ENCODE measurements around the gene SHROOM2.
"Not testable (repeated sequence)": the region's sequence is repeated elsewhere in the genome, so short reads cannot be mapped to it uniquely, and the experiment has no call there.

The SHROOM2 gene

GRCh38 chrX:9829308-9830267, 43.4 kb downstream of the SHROOM2 start:
- no peak for DNase-seq (ENCODE audit: low read depth in 1 of 2, low spot score in 1 of 2)

GRCh38 chrX:9832811-9833210, 46.6 kb downstream of the SHROOM2 start:
- DNase-seq (ENCODE audit: low read depth in 1 of 2, low spot score in 1 of 2) = no peak

- DNase-seq (ENCODE audit: low read depth in 1 of 2, low spot score in 1 of 2) = no peak
Measured at GRCh38 chrX:9835585-9836210, 49.5 kb downstream of the SHROOM2 start.

- DNase-seq (ENCODE audit: low read depth in 1 of 2, low spot score in 1 of 2) = no peak
Measured at GRCh38 chrX:9842541-9842940, 56.3 kb downstream of the SHROOM2 start.

- no peak for DNase-seq (ENCODE audit: low read depth in 1 of 2, low spot score in 1 of 2)
Measured at GRCh38 chrX:9844936-9845577, 58.8 kb downstream of the SHROOM2 start.

GRCh38 chrX:9845578-9845952, 59.3 kb downstream of the SHROOM2 start:
- DNase-seq (ENCODE audit: low read depth in 1 of 2, low spot score in 1 of 2) = no peak

- no peak for DNase-seq (ENCODE audit: low read depth in 1 of 2, low spot score in 1 of 2)
Measured at GRCh38 chrX:9846631-9847030, 60.4 kb downstream of the SHROOM2 start.

GRCh38 chrX:9847071-9847470, 60.8 kb downstream of the SHROOM2 start:
- DNase-seq (ENCODE audit: low read depth in 1 of 2, low spot score in 1 of 2) = no peak

- no peak for DNase-seq (ENCODE audit: low read depth in 1 of 2, low spot score in 1 of 2)
Measured at GRCh38 chrX:9848718-9849479, 62.7 kb downstream of the SHROOM2 start.

GRCh38 chrX:9851890-9852289, 65.7 kb downstream of the SHROOM2 start:
- DNase-seq (ENCODE audit: low read depth in 1 of 2, low spot score in 1 of 2) = no peak

GRCh38 chrX:9853307-9853706, 67.1 kb downstream of the SHROOM2 start:
- no peak for DNase-seq (ENCODE audit: low read depth in 1 of 2, low spot score in 1 of 2)

- DNase-seq (ENCODE audit: low read depth in 1 of 2, low spot score in 1 of 2) = no peak
Measured at GRCh38 chrX:9855561-9856283, 69.5 kb downstream of the SHROOM2 start.

- DNase-seq (ENCODE audit: low read depth in 1 of 2, low spot score in 1 of 2) = no peak
Measured at GRCh38 chrX:9856588-9856987, 70.4 kb downstream of the SHROOM2 start.

- no peak for DNase-seq (ENCODE audit: low read depth in 1 of 2, low spot score in 1 of 2)
Measured at GRCh38 chrX:9857575-9858474, 71.6 kb downstream of the SHROOM2 start.

GRCh38 chrX:9858684-9859083, 72.5 kb downstream of the SHROOM2 start:
- DNase-seq (ENCODE audit: low read depth in 1 of 2, low spot score in 1 of 2) = not testable (repeated sequence)

GRCh38 chrX:9859711-9860555, 73.7 kb downstream of the SHROOM2 start:
- no peak for DNase-seq (ENCODE audit: low read depth in 1 of 2, low spot score in 1 of 2)

GRCh38 chrX:9860826-9861225, 74.6 kb downstream of the SHROOM2 start:
- no peak for DNase-seq (ENCODE audit: low read depth in 1 of 2, low spot score in 1 of 2)

GRCh38 chrX:9861711-9862110, 75.5 kb downstream of the SHROOM2 start:
- DNase-seq (ENCODE audit: low read depth in 1 of 2, low spot score in 1 of 2) = no peak

- no peak for DNase-seq (ENCODE audit: low read depth in 1 of 2, low spot score in 1 of 2)
Measured at GRCh38 chrX:9862525-9862924, 76.3 kb downstream of the SHROOM2 start.

All from activated T-helper 1 cell treated with anti-CD3 and anti-CD28 coated beads, Interleukin-2, amount 50 U/mL, for 16 hours (primary cell).